ENCODE data around the gene AOPEP.

- TF ChIP-seq USF1 (IDR thresholded peaks at IDR 0.05) (no peak), EP300 (IDR thresholded peaks at IDR 0.05; ENCODE audit: borderline replicate concordance) (no peak), YY1 (IDR thresholded peaks at IDR 0.05; ENCODE audit: low read depth) (no peak), MAX (IDR thresholded peaks at IDR 0.05) (no peak), NFIC (IDR thresholded peaks at IDR 0.05) (no peak)
These were observed 383.0 kb downstream of the AOPEP start for GRCh38 chr9:95109456-95109855.
